H9 (cell line): ENCODE results near the gene CCDC127. TPM values are rescaled to one million over a fixed set of nuclear protein-coding genes. Genes with fewer than 3 reads are reported as not detected.

Source experiments
- DNase-seq: peaks from one replicate; pipeline ENCODE4 v3.0.0-alpha.2; 2017
- H2AFZ ChIP-seq: one replicate; pipeline ENCODE4 v1.6.1; 2013; ENCODE audit warnings: mild to moderate bottlenecking, low read length, control low read depth, moderate library complexity
- H2AK5ac ChIP-seq: 2 replicates; pipeline ENCODE4 v1.6.1; 2013; ENCODE audit warnings: low read length, control low read depth, mixed read lengths; ENCODE audit not compliant: insufficient read length
- H2BK120ac ChIP-seq: one replicate; pipeline ENCODE4 v1.6.1; 2013; ENCODE audit warnings: low read depth, mild to moderate bottlenecking, low read length, control low read depth, inconsistent platforms; ENCODE audit not compliant: poor library complexity, severe bottlenecking
- H2BK12ac ChIP-seq: 2 replicates; pipeline ENCODE4 v1.6.1; 2013; ENCODE audit warnings: low read length, control low read depth, mixed read lengths, low read depth; ENCODE audit not compliant: insufficient read length
- H2BK15ac ChIP-seq: 2 replicates; pipeline ENCODE4 v1.6.1; 2013; ENCODE audit warnings: low read depth, low read length, control low read depth
- H2BK20ac ChIP-seq: one replicate; pipeline ENCODE4 v1.6.1; 2013; ENCODE audit warnings: low read depth, mild to moderate bottlenecking, low read length, control low read depth, inconsistent platforms; ENCODE audit not compliant: poor library complexity, severe bottlenecking
- H2BK5ac ChIP-seq: 2 replicates; pipeline ENCODE4 v1.6.1; 2013; ENCODE audit warnings: low read length, control low read depth, mixed read lengths; ENCODE audit not compliant: insufficient read length
- H3K14ac ChIP-seq: 2 replicates; pipeline ENCODE4 v1.6.1; 2013; ENCODE audit warnings: low read length, control low read depth; ENCODE audit not compliant: insufficient read depth
- H3K18ac ChIP-seq: 2 replicates; pipeline ENCODE4 v1.6.1; 2013; ENCODE audit warnings: low read depth, mild to moderate bottlenecking, mixed read lengths, low read length, control low read depth; ENCODE audit not compliant: insufficient read length
- H3K23ac ChIP-seq: 2 replicates; pipeline ENCODE4 v1.6.1; 2013; ENCODE audit warnings: low read length, control low read depth, mixed read lengths, low read depth; ENCODE audit not compliant: insufficient read length
- H3K23me2 ChIP-seq: 2 replicates; pipeline ENCODE4 v1.6.1; 2013; ENCODE audit warnings: low read depth, mild to moderate bottlenecking, mixed read lengths, low read length, control low read depth; ENCODE audit not compliant: insufficient read length, poor library complexity, severe bottlenecking
- H3K27ac ChIP-seq: 2 replicates; pipeline ENCODE4 v1.5.1; 2013; ENCODE audit warnings: low read length, control low read depth, mixed read lengths, low read depth; ENCODE audit not compliant: insufficient read length
- H3K27me3 ChIP-seq: 2 replicates; pipeline ENCODE4 v1.6.1; 2013; ENCODE audit warnings: low read length, control low read depth, inconsistent platforms; ENCODE audit not compliant: insufficient read depth
- H3K4ac ChIP-seq: 2 replicates; pipeline ENCODE4 v1.6.1; 2013; ENCODE audit warnings: low read depth, mild to moderate bottlenecking, control low read depth, inconsistent platforms, low read length, moderate library complexity
- H3K4me1 ChIP-seq: 2 replicates; pipeline ENCODE4 v1.6.1; 2013; ENCODE audit warnings: low read length, control low read depth, inconsistent platforms; ENCODE audit not compliant: insufficient read depth
- H3K4me2 ChIP-seq: 2 replicates; pipeline ENCODE4 v1.6.1; 2013; ENCODE audit warnings: low read length, control low read depth, mixed read lengths; ENCODE audit not compliant: insufficient read length, insufficient read depth
- H3K56ac ChIP-seq: 2 replicates; pipeline ENCODE4 v1.6.1; 2013; ENCODE audit warnings: low read depth, mild to moderate bottlenecking, mixed read lengths, low read length, control low read depth; ENCODE audit not compliant: insufficient read length
- H3K79me1 ChIP-seq: 2 replicates; pipeline ENCODE4 v1.6.1; 2013; ENCODE audit warnings: low read depth, mild to moderate bottlenecking, moderate library complexity, low read length, control low read depth, inconsistent platforms; ENCODE audit not compliant: insufficient read depth, poor library complexity, severe bottlenecking
- H3K79me2 ChIP-seq: 2 replicates; pipeline ENCODE4 v1.6.1; 2013; ENCODE audit warnings: low read length, control low read depth, inconsistent platforms; ENCODE audit not compliant: insufficient read depth
- H3K9ac ChIP-seq: 2 replicates; pipeline ENCODE4 v1.6.1; 2013; ENCODE audit warnings: low read length, control low read depth, mixed read lengths; ENCODE audit not compliant: insufficient read length; ENCODE audit errors: extremely low read depth
- H3K9me3 ChIP-seq: one replicate; pipeline ENCODE4 v1.6.1; 2013; ENCODE audit warnings: low read depth, low read length, inconsistent platforms; ENCODE audit not compliant: control insufficient read depth
- H3T11ph ChIP-seq: one replicate; pipeline ENCODE4 v1.6.1; 2013; ENCODE audit warnings: mild to moderate bottlenecking, low read length, control low read depth, inconsistent platforms
- H4K20me1 ChIP-seq: one replicate; pipeline ENCODE4 v1.6.1; 2013; ENCODE audit not compliant: control insufficient read depth, insufficient read length, insufficient read depth
- H4K5ac ChIP-seq: 2 replicates; pipeline ENCODE4 v1.6.1; 2013; ENCODE audit warnings: low read depth, mild to moderate bottlenecking, mixed read lengths, low read length, control low read depth; ENCODE audit not compliant: insufficient read length
- H4K8ac ChIP-seq: replicated peaks from 2 replicates; pipeline ENCODE4 v1.6.1; 2013; ENCODE audit warnings: low read length, control low read depth, mixed read lengths, low read depth; ENCODE audit not compliant: insufficient read length
- H4K91ac ChIP-seq: 2 replicates; pipeline ENCODE4 v1.6.1; 2013; ENCODE audit warnings: low read depth, mild to moderate bottlenecking, moderate library complexity, mixed read lengths, low read length, control low read depth; ENCODE audit not compliant: insufficient read length
- H3K27ac Mint-ChIP-seq, 3 experiments: 2 replicates in 2 of 3; 3 replicates in 1 of 3; pipeline ENCODE4 v1.8.0; 2020 to 2021; ENCODE audit warnings: mixed read lengths in 3 of 3, mild to moderate bottlenecking in 1 of 3, moderate library complexity in 1 of 3
- H3K27me3 Mint-ChIP-seq: 2 replicates; pipeline ENCODE4 v1.8.0; 2021; ENCODE audit warnings: low read depth, mild to moderate bottlenecking, moderate library complexity, mixed read lengths
- H3K36me3 Mint-ChIP-seq, 3 experiments: 2 replicates in 2 of 3; 3 replicates in 1 of 3; pipeline ENCODE4 v1.8.0; 2020 to 2021; ENCODE audit warnings: low read depth in 3 of 3, mixed read lengths in 3 of 3; ENCODE audit not compliant: insufficient read depth in 1 of 3
- H3K4me1 Mint-ChIP-seq, 2 experiments: 2 replicates each; pipeline ENCODE4 v1.8.0; 2020; ENCODE audit warnings: mixed read lengths in 2 of 2
- H3K4me3 Mint-ChIP-seq, 2 experiments: 2 replicates in 1 of 2; 3 replicates in 1 of 2; pipeline ENCODE4 v1.8.0; 2020 to 2021; ENCODE audit warnings: mild to moderate bottlenecking in 2 of 2, mixed read lengths in 2 of 2, moderate library complexity in 1 of 2
- H3K9me3 Mint-ChIP-seq, 2 experiments: 2 replicates in 1 of 2; 3 replicates in 1 of 2; pipeline ENCODE4 v1.8.0; 2020; ENCODE audit warnings: mild to moderate bottlenecking in 2 of 2, mixed read lengths in 2 of 2, moderate library complexity in 1 of 2
- CTCF ChIP-seq: fragments of 200-600 bp; sonication (generic); conservative IDR thresholded peaks from 3 replicates; pipeline ENCODE4 v1.8.0; 2021; ENCODE audit warnings: antibody characterized with exemption, mild to moderate bottlenecking
- WGBS: extraction: QIAGEN DNeasy Blood & Tissue Kit; methylation state at CpG from one replicate; pipeline ENCODE4 v1.1.7; 2013; ENCODE audit warnings: missing lambda C conversion rate, low lambda C conversion rate, mixed read lengths; ENCODE audit not compliant: insufficient read length; ENCODE audit errors: extremely low coverage; 5-methylcytosine and 5-hydroxymethylcytosine counted together
- total RNA-seq: library from RNA; stranded (reverse); gene quantifications from 2 replicates; pipeline ENCODE4 v1.2.1, GENCODE V29; 2021

Gene CCDC127
- total RNA-seq, 1 experiment from 2014 or later, result 9.0 TPM

DNA sequence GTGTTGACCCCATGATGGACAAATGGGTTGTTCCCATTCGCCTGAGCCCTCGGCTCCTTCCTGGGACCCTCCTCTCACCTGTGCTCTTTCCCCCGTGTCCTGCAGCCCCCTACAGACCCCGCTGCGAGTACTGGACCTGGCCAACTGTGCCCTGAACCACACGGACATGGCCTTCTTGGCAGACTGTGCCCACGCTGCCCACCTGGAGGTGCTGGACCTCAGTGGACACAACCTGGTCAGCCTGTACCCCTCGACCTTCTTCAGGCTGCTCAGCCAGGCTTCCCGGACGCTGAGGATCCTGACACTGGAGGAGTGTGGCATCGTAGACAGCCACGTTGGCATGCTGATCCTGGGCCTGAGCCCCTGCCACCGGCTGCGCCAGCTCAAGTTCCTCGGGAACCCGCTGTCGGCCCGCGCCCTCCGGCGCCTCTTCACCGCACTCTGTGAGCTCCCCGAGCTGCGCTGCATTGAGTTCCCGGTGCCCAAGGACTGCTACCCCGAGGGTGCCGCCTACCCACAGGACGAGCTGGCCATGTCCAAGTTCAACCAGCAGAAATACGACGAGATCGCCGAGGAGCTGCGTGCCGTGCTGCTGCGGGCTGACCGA is 23.2 kb downstream of the CCDC127 start:
- Histone ChIP-seq H2BK120ac (no peak overlapping the region), H4K5ac (no peak overlapping the region), H3K23me2 (no peaks in the 10 kb centered on the region), H3T11ph (no peak overlapping the region), H3K4me1 (no peaks in the 10 kb centered on the region), H2AK5ac (no peak overlapping the region), H4K91ac (no peak overlapping the region), H4K20me1 (no peaks in the 10 kb centered on the region), H3K79me2 (no peaks in the 10 kb centered on the region), H3K4me2 (no peak overlapping the region), H2BK12ac (no peak overlapping the region), H4K8ac (no peak overlapping the region), H3K79me1 (no peaks in the 10 kb centered on the region), H2BK20ac (no peak overlapping the region), H3K14ac (no peak overlapping the region), H3K56ac (no peak overlapping the region), H2AFZ (no peak overlapping the region), H3K27ac (no peak overlapping the region), H2BK5ac (no peak overlapping the region), H3K18ac (no peak overlapping the region), H2BK15ac (no peak overlapping the region), H3K9ac (no peak overlapping the region), H3K9me3 (no peaks in the 10 kb centered on the region), H3K4ac (no peak overlapping the region), H3K27me3 (no peaks in the 10 kb centered on the region), H3K23ac (no peak overlapping the region)
- WGBS, result no CpG with 5 or more reads among the region's 36 CpGs
- Mint-ChIP-seq H3K4me1 (peaks cover 0 to 4% of the 10 kb centered on the region in 2 experiments; a peak in 1 of 4 replicates), H3K27ac (peak overlapping the region in 1 of 3 experiments; percentile 93; a peak in 2 of 7 replicates), H3K27me3 (peaks cover 8% of the 10 kb centered on the region), H3K4me3 (no peak overlapping the region), H3K36me3 (peaks cover 0 to under 1% (median 0%) of the 10 kb centered on the region in 3 experiments; a peak in 2 of 7 replicates), H3K9me3 (no peaks in the 10 kb centered on the region)
- no peak for DNase-seq
- no peak for TF ChIP-seq CTCF
